H1 (cell line): ENCODE results near the gene ARSB. TPM values are rescaled to one million over a fixed set of nuclear protein-coding genes. Genes with fewer than 3 reads are reported as not detected.

Source experiments
- CTCF ChIA-PET: fragments of 300-600 bp; sonication (Branson Sonifier 250); formaldehyde crosslinking; loops from one replicate; lab custom pipeline; 2021; ENCODE audit not compliant: partially characterized antibody; lab: Charles Lee
- POLR2A ChIA-PET: fragments of 300-600 bp; sonication (Branson Sonifier 250); formaldehyde crosslinking; loops from one replicate; lab custom pipeline; 2021; ENCODE audit warnings: inconsistent platforms; ENCODE audit not compliant: partially characterized antibody; lab: Charles Lee
- DNase-seq, 2 experiments: peaks; one replicate each; pipeline versions ENCODE4 v3.0.0 to v3.0.0-alpha.2; 2010 to 2022; ENCODE audit warnings: low spot score in 2 of 2, low read depth in 1 of 2, mixed read lengths in 1 of 2
- FAIRE-seq: peaks from 2 replicates; lab custom pipeline; 2011; peaks lifted over from hg19 to GRCh38; lab: Jason Lieb, UNC
- H2AFZ ChIP-seq: 2 replicates; pipeline ENCODE4 v1.8.1; 2012; ENCODE audit warnings: low read length, inconsistent platforms
- H2AK5ac ChIP-seq: 2 replicates; pipeline ENCODE4 v1.6.1; 2013; ENCODE audit warnings: low read depth, low read length
- H2BK120ac ChIP-seq: replicated peaks from 2 replicates; pipeline ENCODE3; 2013; ENCODE audit warnings: low read depth, low read length, inconsistent platforms
- H2BK12ac ChIP-seq: 2 replicates; pipeline ENCODE4 v1.6.1; 2013; ENCODE audit warnings: low read depth, low read length
- H2BK15ac ChIP-seq: 2 replicates; pipeline ENCODE4 v1.6.1; 2013; ENCODE audit warnings: low read length
- H2BK20ac ChIP-seq: 2 replicates; pipeline ENCODE4 v1.6.1; 2013; ENCODE audit warnings: low read length
- H2BK5ac ChIP-seq: 2 replicates; pipeline ENCODE4 v1.6.1; 2013; ENCODE audit warnings: low read depth, low read length
- H3K14ac ChIP-seq: 2 replicates; pipeline ENCODE4 v1.6.1; 2013; ENCODE audit warnings: inconsistent platforms; ENCODE audit not compliant: insufficient read length
- H3K18ac ChIP-seq: 2 replicates; pipeline ENCODE4 v1.6.1; 2013; ENCODE audit warnings: low read length; ENCODE audit errors: extremely low read depth
- H3K23ac ChIP-seq: 2 replicates; pipeline ENCODE4 v1.6.1; 2013; ENCODE audit warnings: inconsistent platforms; ENCODE audit not compliant: insufficient read length
- H3K23me2 ChIP-seq: 2 replicates; pipeline ENCODE4 v1.6.1; 2013; ENCODE audit warnings: low read depth, low read length
- H3K27ac ChIP-seq: 2 replicates; pipeline ENCODE4 v1.6.1; 2011; ENCODE audit warnings: low read depth, low read length, inconsistent platforms
- H3K27me3 ChIP-seq, 4 experiments: replicated peaks in 1 of 4; 1 replicate in 1 of 4; 2 replicates in 3 of 4; pipeline versions ENCODE4 v1.6.1 to v1.8.1; 2011 to 2013; ENCODE audit warnings: low read length in 3 of 4, mild to moderate bottlenecking in 3 of 4, inconsistent platforms in 2 of 4, mixed read lengths in 2 of 4, moderate library complexity in 1 of 4; ENCODE audit not compliant: control insufficient read depth in 3 of 4, insufficient read depth in 3 of 4; ENCODE audit errors: extremely low read depth in 1 of 4
- H3K36me3 ChIP-seq, 4 experiments: 2 replicates each; pipeline versions ENCODE4 v1.6.1 to v1.8.1; 2011 to 2013; ENCODE audit warnings: mild to moderate bottlenecking in 4 of 4, low read length in 3 of 4, moderate library complexity in 2 of 4, control low read depth in 1 of 4, inconsistent platforms in 1 of 4; ENCODE audit not compliant: insufficient read depth in 4 of 4, control insufficient read depth in 2 of 4
- H3K4ac ChIP-seq: replicated peaks from 2 replicates; pipeline ENCODE3; 2013; ENCODE audit warnings: low read length, low read depth, mixed read lengths, inconsistent platforms; ENCODE audit not compliant: insufficient read length
- H3K4me1 ChIP-seq, 4 experiments: replicated peaks in 1 of 4; 1 replicate in 1 of 4; 2 replicates in 3 of 4; pipeline versions ENCODE4 v1.6.1 to v1.8.1; 2011 to 2013; ENCODE audit warnings: low read length in 3 of 4, inconsistent platforms in 2 of 4, mixed read lengths in 1 of 4; ENCODE audit not compliant: insufficient read depth in 4 of 4, control insufficient read depth in 3 of 4
- H3K4me2 ChIP-seq, 2 experiments: 2 replicates each; pipeline versions ENCODE4 v1.6.1 to v1.8.1; 2011 to 2013; ENCODE audit warnings: low read depth in 2 of 2, low read length in 2 of 2, control low read depth in 1 of 2, inconsistent platforms in 1 of 2, mild to moderate bottlenecking in 1 of 2; ENCODE audit not compliant: insufficient read depth in 1 of 2
- H3K4me3 ChIP-seq, 4 experiments: fragments of 200-600, 300-600 bp in 1 of 4; sonication (generic), shearing (Covaris generic), sonication (Bioruptor Twin) in 1 of 4; 2 replicates each; pipeline versions ENCODE4 v1.5.1 to v1.8.1; 2011 to 2016; ENCODE audit warnings: low read length in 4 of 4, low read depth in 3 of 4, control low read depth in 2 of 4, inconsistent platforms in 2 of 4, mild to moderate bottlenecking in 2 of 4, mixed read lengths in 1 of 4, moderate library complexity in 1 of 4; ENCODE audit not compliant: insufficient read depth in 2 of 4; ENCODE audit errors: extremely low read depth in 1 of 4
- H3K56ac ChIP-seq: replicated peaks from 2 replicates; pipeline ENCODE3; 2013; ENCODE audit warnings: low read depth, mild to moderate bottlenecking, mixed read lengths, low read length, inconsistent platforms; ENCODE audit not compliant: insufficient read length
- H3K79me1 ChIP-seq: 2 replicates; pipeline ENCODE4 v1.6.1; 2013; ENCODE audit warnings: low read depth, low read length, control low read depth
- H3K79me2 ChIP-seq, 2 experiments: 2 replicates each; pipeline versions ENCODE4 v1.6.1 to v1.8.1; 2012 to 2013; ENCODE audit warnings: low read length in 2 of 2, mild to moderate bottlenecking in 2 of 2, inconsistent platforms in 1 of 2; ENCODE audit not compliant: insufficient read depth in 2 of 2, control insufficient read depth in 1 of 2
- H3K9ac ChIP-seq, 4 experiments: replicated peaks in 1 of 4; 1 replicate in 1 of 4; 2 replicates in 3 of 4; pipeline versions ENCODE4 v1.6.1 to v1.8.1; 2011 to 2013; ENCODE audit warnings: low read depth in 3 of 4, low read length in 3 of 4, control low read depth in 2 of 4, mild to moderate bottlenecking in 2 of 4, moderate library complexity in 2 of 4, inconsistent platforms in 1 of 4; ENCODE audit errors: extremely low read depth in 1 of 4
- H3K9me3 ChIP-seq, 2 experiments: 2 replicates each; pipeline versions ENCODE4 v1.6.1 to v1.8.1; 2012 to 2013; ENCODE audit warnings: mild to moderate bottlenecking in 2 of 2, moderate library complexity in 2 of 2, control low read depth in 1 of 2, inconsistent platforms in 1 of 2, low read depth in 1 of 2, low read length in 1 of 2, mixed read lengths in 1 of 2; ENCODE audit not compliant: insufficient read depth in 2 of 2
- H4K20me1 ChIP-seq, 2 experiments: replicated peaks in 1 of 2; 2 replicates each; pipeline versions ENCODE3 to v1.8.1; 2011 to 2013; ENCODE audit warnings: inconsistent platforms in 2 of 2, low read length in 2 of 2, mild to moderate bottlenecking in 1 of 2; ENCODE audit not compliant: insufficient read depth in 2 of 2, control insufficient read depth in 1 of 2
- H4K5ac ChIP-seq: 2 replicates; pipeline ENCODE4 v1.6.1; 2013; ENCODE audit warnings: low read length, low read depth, mixed read lengths, inconsistent platforms; ENCODE audit not compliant: insufficient read length
- H4K8ac ChIP-seq: 2 replicates; pipeline ENCODE4 v1.8.0; 2013; ENCODE audit warnings: mild to moderate bottlenecking, moderate library complexity, low read length, inconsistent platforms; ENCODE audit not compliant: insufficient read depth; ENCODE audit errors: extremely low read depth
- H4K91ac ChIP-seq: replicated peaks from 2 replicates; pipeline ENCODE3; 2013; ENCODE audit warnings: low read length, mixed read lengths, inconsistent platforms; ENCODE audit not compliant: insufficient read length
- CTBP2 ChIP-seq: IDR thresholded peaks from 2 replicates; pipeline ENCODE4 v1.7.0; 2011; ENCODE audit warnings: borderline replicate concordance, mild to moderate bottlenecking, moderate library complexity, mixed read lengths, low read length; ENCODE audit not compliant: insufficient read depth, insufficient read length
- WGBS, 2 experiments: shearing (Covaris generic) in 1 of 2; methylation state at CpG; one replicate each; pipeline versions ENCODE4 v1.1.6 to v1.1.7; 2013 to 2015; ENCODE audit warnings: low lambda C conversion rate in 2 of 2, mixed read lengths in 2 of 2, inconsistent platforms in 1 of 2, low coverage in 1 of 2, missing lambda C conversion rate in 1 of 2; ENCODE audit not compliant: insufficient replicate concordance in 2 of 2, insufficient coverage in 1 of 2, insufficient read length in 1 of 2; ENCODE audit errors: extremely low coverage in 1 of 2, missing lambda C conversion rate in 1 of 2; 5-methylcytosine and 5-hydroxymethylcytosine counted together
- polyA plus RNA-seq, 7 experiments: library from polyadenylated mRNA; depleted of rRNA in 3 of 7; stranded (reverse) in 5 of 7; unstranded in 2 of 7; fragments of >200 nt in 5 of 7; fragments of 200-250 nt in 2 of 7; gene quantifications; 1 replicate in 5 of 7; 2 replicates in 1 of 7; 4 replicates in 1 of 7; pipeline versions ENCODE4 v1.2.1 to v1.2.3, GENCODE V29; 2011 to 2013; ENCODE audit warnings: missing spikeins in 2 of 7, mixed read lengths in 2 of 7
- total RNA-seq: library from RNA; stranded (reverse); fragmentation: NEBNext Ultra II Directional; extraction: Animal tissue kit (Norgen Biotek cat#: 25700); gene quantifications from 2 replicates; pipeline ENCODE4 v1.2.1, GENCODE V29; 2021
- TF ChIP-seq, protein P1 (sequence below), 3 experiments: IDR thresholded peaks; 1 replicate in 2 of 3; 2 replicates in 1 of 3; pipeline versions ENCODE4 v1.5.1 to v1.6.1; 2011; ENCODE audit warnings: low read length in 3 of 3, mild to moderate bottlenecking in 3 of 3, inconsistent platforms in 2 of 3, low read depth in 1 of 3, moderate library complexity in 1 of 3; ENCODE audit not compliant: insufficient read depth in 1 of 3; ENCODE audit errors: control extremely low read depth in 1 of 3

The ARSB gene
- total and polyA plus RNA-seq, 2 of the 8 experiments (the other 6 are each of a cell fraction or from before 2014, with no cell fraction given): 6.4 to 13.9 TPM

- CTCF ChIA-PET: interaction anchor here (0.8 to 3.5 kb wide), 6 partner anchors 9 to 122 kb away, joined by 3 to 23 read pairs (median 5); no protein-coding TSS in a partner anchor
- no peak for FAIRE-seq
These were observed 26.2 kb upstream of the ARSB start for GRCh38 chr5:79011219-79011836.

More at GRCh38 chr5:79011219-79011836, 26.2 kb upstream of the ARSB start:
- DNase-seq: no peak
- Histone ChIP-seq H2AFZ (no peak overlapping the region), H3K14ac (no peak overlapping the region), H3K9ac (no peak overlapping the region), H3K27me3 (no peaks in the 10 kb centered on the region), H3K4ac (no peak overlapping the region), H3K27ac (no peak overlapping the region), H2BK120ac (no peak overlapping the region), H4K8ac (no peak overlapping the region), H2BK15ac (no peak overlapping the region), H4K91ac (no peak overlapping the region), H2BK5ac (no peak overlapping the region), H3K23me2 (no peaks in the 10 kb centered on the region), H3K79me2 (no peaks in the 10 kb centered on the region), H2BK20ac (no peak overlapping the region), H3K9me3 (peaks cover 7 to 8% of the 10 kb centered on the region in 2 experiments; a peak in 2 of 4 replicates), H2AK5ac (no peak overlapping the region), H4K5ac (no peak overlapping the region), H3K56ac (no peak overlapping the region), H3K18ac (no peak overlapping the region), H4K20me1 (no peaks in the 10 kb centered on the region), H3K4me3 (no peak overlapping the region), H3K36me3 (no peaks in the 10 kb centered on the region), H3K4me2 (no peak overlapping the region), H2BK12ac (no peak overlapping the region), H3K23ac (no peak overlapping the region), H3K79me1 (no peaks in the 10 kb centered on the region), H3K4me1 (no peaks in the 10 kb centered on the region)
- POLR2A ChIA-PET: no interaction called here
- WGBS, 2 experiments: 89% methylated on average over 1 of the region's 1 CpG; no CpG with 5 or more reads in 1 of the 2 experiments
- TF ChIP-seq, protein P1, sequence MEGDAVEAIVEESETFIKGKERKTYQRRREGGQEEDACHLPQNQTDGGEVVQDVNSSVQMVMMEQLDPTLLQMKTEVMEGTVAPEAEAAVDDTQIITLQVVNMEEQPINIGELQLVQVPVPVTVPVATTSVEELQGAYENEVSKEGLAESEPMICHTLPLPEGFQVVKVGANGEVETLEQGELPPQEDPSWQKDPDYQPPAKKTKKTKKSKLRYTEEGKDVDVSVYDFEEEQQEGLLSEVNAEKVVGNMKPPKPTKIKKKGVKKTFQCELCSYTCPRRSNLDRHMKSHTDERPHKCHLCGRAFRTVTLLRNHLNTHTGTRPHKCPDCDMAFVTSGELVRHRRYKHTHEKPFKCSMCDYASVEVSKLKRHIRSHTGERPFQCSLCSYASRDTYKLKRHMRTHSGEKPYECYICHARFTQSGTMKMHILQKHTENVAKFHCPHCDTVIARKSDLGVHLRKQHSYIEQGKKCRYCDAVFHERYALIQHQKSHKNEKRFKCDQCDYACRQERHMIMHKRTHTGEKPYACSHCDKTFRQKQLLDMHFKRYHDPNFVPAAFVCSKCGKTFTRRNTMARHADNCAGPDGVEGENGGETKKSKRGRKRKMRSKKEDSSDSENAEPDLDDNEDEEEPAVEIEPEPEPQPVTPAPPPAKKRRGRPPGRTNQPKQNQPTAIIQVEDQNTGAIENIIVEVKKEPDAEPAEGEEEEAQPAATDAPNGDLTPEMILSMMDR (IDR thresholded peaks at IDR 0.05; ENCODE audit: control extremely low read depth in 1 of 3, insufficient read depth in 1 of 3, low read depth in 1 of 3, low read length in 3 of 3): peak in 1 of 3 experiments; percentile 14; a peak in 1 of 4 replicates
- no peak for TF ChIP-seq CTBP2
